ENCODE data around the gene PALLD. TPM values are rescaled to one million over a fixed set of nuclear protein-coding genes. Genes with fewer than 3 reads are reported as not detected.

Gene PALLD
- total and polyA plus RNA-seq, 2 experiments from 2014 or later: 17.9 to 30.5 TPM

- Histone ChIP-seq H3K27me3 (replicated peaks; ENCODE audit: insufficient read depth) (no peaks in the 10 kb centered on the region), H3F3A (ENCODE audit: insufficient read depth) (peaks cover 3% of the 10 kb centered on the region; the same call in 1 of the 2 replicates), H2AFZ (no peak overlapping the region), H3K9ac (no peak overlapping the region), H3K27ac (no peak overlapping the region), H3K36me3 (ENCODE audit: low read depth) (no peaks in the 10 kb centered on the region), H3K4me3 (no peak overlapping the region), H4K20me1 (ENCODE audit: insufficient read depth) (no peaks in the 10 kb centered on the region), H3K4me2 (ENCODE audit: unreplicated experiment) (peak overlapping the region; percentile 5), H3K9me2 (ENCODE audit: insufficient read depth) (no peaks in the 10 kb centered on the region), H3K4me1 (ENCODE audit: insufficient read depth) (peaks cover 18% of the 10 kb centered on the region; the same call in 1 of the 2 replicates), H3K9me3 (ENCODE audit: low read depth) (no peaks in the 10 kb centered on the region), H3K79me2 (ENCODE audit: insufficient read depth) (no peaks in the 10 kb centered on the region)
- in situ Hi-C loops (cut with MboI): no loop called here
- peak; percentile 80 for DNase-seq
- 0 to 6% methylated on average over 1 of the region's 1 CpG for WGBS, 2 experiments (ENCODE audit: low coverage in 1 of 2, low lambda C conversion rate in 2 of 2, missing lambda C conversion rate in 2 of 2)
- TF ChIP-seq EZH2 (IDR thresholded peaks at IDR 0.05; ENCODE audit: insufficient read depth, poor library complexity, severe bottlenecking): no peak
Observed at GRCh38 chr4:168598191-168598590, 101.3 kb downstream of the PALLD start.

- H3K27me3 ChIP-seq (replicated peaks; ENCODE audit: insufficient read depth): no peaks in the 10 kb centered on the region
- H3K9ac ChIP-seq: no peak overlapping the region
- H3K9me2 ChIP-seq (ENCODE audit: insufficient read depth): no peaks in the 10 kb centered on the region
- no peak for TF ChIP-seq EZH2phosphoT487 (IDR thresholded peaks at IDR 0.05; ENCODE audit: insufficient read depth, low read depth)
- no peak for TF ChIP-seq EZH2 (IDR thresholded peaks at IDR 0.05; ENCODE audit: insufficient read depth, poor library complexity, severe bottlenecking)
- no peak overlapping the region for H2AFZ ChIP-seq
- peaks cover 33% of the 10 kb centered on the region for H3K4me1 ChIP-seq (ENCODE audit: insufficient read depth)
- 77 to 81% methylated on average over 5 of the region's 5 CpGs for WGBS, 2 experiments (ENCODE audit: low coverage in 1 of 2, low lambda C conversion rate in 2 of 2, missing lambda C conversion rate in 2 of 2)
- no peak for DNase-seq
- H3K9me3 ChIP-seq (ENCODE audit: low read depth): no peaks in the 10 kb centered on the region
- no peak overlapping the region for H3K27ac ChIP-seq
- H3K4me3 ChIP-seq: no peak overlapping the region
- H3K4me2 ChIP-seq (ENCODE audit: unreplicated experiment): no peak overlapping the region
- H3F3A ChIP-seq (ENCODE audit: insufficient read depth): peaks cover 24% of the 10 kb centered on the region
- in situ Hi-C loops (cut with MboI): no loop called here
- H3K79me2 ChIP-seq (ENCODE audit: insufficient read depth): no peaks in the 10 kb centered on the region
- H3K36me3 ChIP-seq (ENCODE audit: low read depth): no peaks in the 10 kb centered on the region
- no peaks in the 10 kb centered on the region for H4K20me1 ChIP-seq (ENCODE audit: insufficient read depth)
Observed at GRCh38 chr4:168600796-168601583, 104.1 kb downstream of the PALLD start.

- H3K79me2 ChIP-seq (ENCODE audit: insufficient read depth): no peaks in the 10 kb centered on the region
- H3K27ac ChIP-seq: no peak overlapping the region
- H3K27me3 ChIP-seq (replicated peaks; ENCODE audit: insufficient read depth): no peaks in the 10 kb centered on the region
- no peak overlapping the region for H3K4me3 ChIP-seq
- in situ Hi-C loops (cut with MboI): no loop called here
- 92 to 95% methylated on average over 4 of the region's 4 CpGs for WGBS, 2 experiments (ENCODE audit: low coverage in 1 of 2, low lambda C conversion rate in 2 of 2, missing lambda C conversion rate in 2 of 2)
- H3K36me3 ChIP-seq (ENCODE audit: low read depth): no peaks in the 10 kb centered on the region
- peaks cover 33% of the 10 kb centered on the region for H3K4me1 ChIP-seq (ENCODE audit: insufficient read depth)
- H3F3A ChIP-seq (ENCODE audit: insufficient read depth): peaks cover 24% of the 10 kb centered on the region
- H4K20me1 ChIP-seq (ENCODE audit: insufficient read depth): no peaks in the 10 kb centered on the region
- H3K9me3 ChIP-seq (ENCODE audit: low read depth): no peaks in the 10 kb centered on the region
- H3K9ac ChIP-seq: no peak overlapping the region
- no peak for DNase-seq
- no peaks in the 10 kb centered on the region for H3K9me2 ChIP-seq (ENCODE audit: insufficient read depth)
- H2AFZ ChIP-seq: no peak overlapping the region
- TF ChIP-seq EZH2phosphoT487 (IDR thresholded peaks at IDR 0.05; ENCODE audit: insufficient read depth, low read depth) (no peak), EZH2 (IDR thresholded peaks at IDR 0.05; ENCODE audit: insufficient read depth, poor library complexity, severe bottlenecking) (no peak)
- H3K4me2 ChIP-seq (ENCODE audit: unreplicated experiment): no peak overlapping the region
Observed at GRCh38 chr4:168601899-168602298, 105.0 kb downstream of the PALLD start.

- Histone ChIP-seq H4K20me1 (ENCODE audit: insufficient read depth) (no peaks in the 10 kb centered on the region), H3K27me3 (replicated peaks; ENCODE audit: insufficient read depth) (no peaks in the 10 kb centered on the region), H3K36me3 (ENCODE audit: low read depth) (no peaks in the 10 kb centered on the region), H3K4me3 (peak overlapping the region; percentile 18; the same call in 1 of the 2 replicates), H3K9me3 (ENCODE audit: low read depth) (no peaks in the 10 kb centered on the region), H3F3A (ENCODE audit: insufficient read depth) (peaks cover 21% of the 10 kb centered on the region), H3K4me1 (ENCODE audit: insufficient read depth) (peaks cover 19% of the 10 kb centered on the region), H3K79me2 (ENCODE audit: insufficient read depth) (no peaks in the 10 kb centered on the region), H3K27ac (peak overlapping the region; percentile 35), H3K4me2 (ENCODE audit: unreplicated experiment) (peak overlapping the region; percentile 52), H2AFZ (no peak overlapping the region), H3K9ac (no peak overlapping the region), H3K9me2 (ENCODE audit: insufficient read depth) (no peaks in the 10 kb centered on the region)
- WGBS, 2 experiments (ENCODE audit: low coverage in 1 of 2, low lambda C conversion rate in 2 of 2, missing lambda C conversion rate in 2 of 2): 24 to 26% methylated on average over 7 of the region's 7 CpGs
- in situ Hi-C loops (cut with MboI): no loop called here
- TF ChIP-seq EZH2 (IDR thresholded peaks at IDR 0.05; ENCODE audit: insufficient read depth, poor library complexity, severe bottlenecking) (no peak), EZH2phosphoT487 (IDR thresholded peaks at IDR 0.05; ENCODE audit: insufficient read depth, low read depth) (no peak)
- DNase-seq: peak; percentile 94
Observed at GRCh38 chr4:168604496-168605373, 107.9 kb downstream of the PALLD start.

All from GM23248 (cell line).